NB4 (cell line): Measurements from ENCODE around the gene PAX8.

Source experiments
- CTCF ChIP-seq: IDR thresholded peaks from one replicate; pipeline ENCODE4 v1.5.1; 2012; ENCODE audit warnings: low read depth, low read length
- POLR2A ChIP-seq: IDR thresholded peaks from 2 replicates; pipeline ENCODE4 v1.6.1; 2011; ENCODE audit warnings: mild to moderate bottlenecking; ENCODE audit not compliant: insufficient read length; ENCODE audit errors: extremely low read depth
- TF ChIP-seq, protein P1 (sequence below): IDR thresholded peaks from 2 replicates; pipeline ENCODE4 v1.6.1; 2011; ENCODE audit warnings: low read depth, low read length

GRCh38 chr2:113183264-113183663 lies 95.5 kb downstream of the PAX8 start:
- TF ChIP-seq CTCF (no peak), POLR2A (no peak)
- TF ChIP-seq, protein P1, sequence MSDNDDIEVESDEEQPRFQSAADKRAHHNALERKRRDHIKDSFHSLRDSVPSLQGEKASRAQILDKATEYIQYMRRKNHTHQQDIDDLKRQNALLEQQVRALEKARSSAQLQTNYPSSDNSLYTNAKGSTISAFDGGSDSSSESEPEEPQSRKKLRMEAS, result no peak
